ENCODE data around the gene SHISA8.

Gene SHISA8

DNA sequence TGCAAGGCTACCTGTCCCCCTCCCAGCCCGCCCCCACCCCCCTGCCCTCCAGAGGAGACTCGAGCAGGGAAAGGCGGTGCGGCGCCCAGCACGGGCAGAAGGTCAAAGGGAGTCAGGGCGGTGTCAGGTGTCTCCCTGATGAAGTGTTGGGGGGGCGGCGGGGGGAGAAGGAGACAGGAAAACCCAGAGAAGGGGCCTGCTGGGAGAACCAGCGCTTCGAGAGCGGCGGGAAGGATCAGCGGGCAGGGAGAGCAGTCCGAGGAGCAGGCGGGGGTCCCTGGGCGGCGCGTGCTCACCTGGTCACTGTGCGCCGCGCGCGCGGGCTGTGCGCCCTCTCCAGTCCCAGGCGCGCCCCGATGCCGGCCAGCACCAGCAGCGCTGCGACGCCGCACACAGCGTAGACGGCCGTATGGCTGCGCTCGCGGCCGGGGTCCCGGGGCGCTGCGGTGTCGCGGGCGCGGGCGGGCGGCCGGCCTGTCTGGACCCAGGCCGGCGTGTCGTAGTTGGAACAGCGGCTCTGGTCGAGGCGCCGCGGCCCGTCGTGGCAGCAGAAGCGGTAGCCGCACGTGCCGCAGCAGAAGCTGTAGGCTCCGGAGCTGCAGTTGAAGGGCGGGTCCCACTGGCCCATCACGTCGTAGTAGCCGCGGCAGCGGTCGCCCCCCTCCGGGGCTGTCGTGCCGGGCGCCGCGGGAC, 886 bp downstream of the SHISA8 start:
- DNase-seq = no peak

DNA sequence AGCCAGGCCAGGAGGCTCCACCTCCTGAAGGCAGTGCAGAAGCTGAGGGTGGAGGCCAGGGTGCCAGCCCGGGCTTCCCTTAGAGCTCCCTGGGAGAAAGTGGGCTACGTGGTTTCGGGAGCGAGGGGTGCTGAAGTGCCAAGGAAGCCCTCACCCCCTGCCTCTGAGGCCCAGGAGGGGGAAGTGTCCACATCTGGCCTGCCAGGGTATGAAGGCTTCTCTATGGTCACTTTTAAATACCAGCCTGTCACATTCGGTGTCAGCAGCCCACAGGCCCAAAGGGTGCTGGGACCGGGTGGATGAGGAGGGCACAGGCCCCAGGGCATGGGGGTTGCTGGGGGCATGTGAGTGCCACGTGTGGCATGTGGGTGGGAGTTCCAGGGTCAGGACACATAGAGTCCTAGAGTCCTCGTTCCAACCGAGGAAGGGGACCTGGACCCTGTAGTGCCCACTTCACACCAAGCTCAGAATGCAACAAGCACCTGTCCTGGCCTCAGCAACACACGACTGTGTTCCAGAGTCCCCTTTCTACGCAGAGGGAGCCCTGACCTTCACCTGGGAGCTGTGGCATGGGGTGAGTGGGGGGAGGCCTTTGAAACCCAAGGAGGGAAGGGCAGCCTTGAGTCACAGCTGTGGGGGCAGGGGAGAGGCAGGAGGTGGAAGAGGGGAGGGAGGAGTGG, 1.7 kb downstream of the SHISA8 start:
- no peak for DNase-seq

DNA sequence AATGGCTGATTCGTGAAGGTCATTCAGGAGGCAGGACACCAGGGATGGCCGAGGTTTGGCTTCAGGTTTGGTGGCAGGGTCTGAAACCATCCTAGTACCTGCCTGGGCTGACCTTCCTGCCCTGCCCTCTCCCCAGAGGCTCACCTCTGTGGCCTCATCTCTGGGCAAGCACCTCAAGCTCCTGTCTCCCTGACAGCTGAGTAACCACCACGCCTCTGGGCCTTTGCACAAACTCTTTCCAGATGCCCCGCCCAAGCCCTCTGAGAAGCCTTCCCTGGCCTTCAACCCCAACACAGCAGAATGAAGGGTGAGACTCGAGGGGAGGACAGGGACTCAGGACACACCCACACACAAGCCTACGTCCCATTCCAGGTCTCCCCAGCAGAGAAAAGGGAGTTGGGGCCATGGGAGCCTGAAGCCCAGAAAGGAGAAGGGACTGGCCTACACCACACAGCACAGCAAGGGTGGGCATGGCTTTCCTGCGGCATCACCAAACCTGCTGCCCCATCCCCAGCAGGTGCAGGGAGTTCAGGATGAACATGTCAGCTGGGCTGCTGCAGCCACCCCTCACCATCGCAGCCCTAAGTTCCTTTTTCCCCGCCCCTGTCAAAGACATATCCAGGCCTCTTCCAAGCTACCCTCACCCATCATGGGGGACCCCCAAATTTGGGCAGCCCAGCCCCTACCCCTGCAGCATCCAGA, 2.4 kb downstream of the SHISA8 start:
- no peak for DNase-seq

DNA sequence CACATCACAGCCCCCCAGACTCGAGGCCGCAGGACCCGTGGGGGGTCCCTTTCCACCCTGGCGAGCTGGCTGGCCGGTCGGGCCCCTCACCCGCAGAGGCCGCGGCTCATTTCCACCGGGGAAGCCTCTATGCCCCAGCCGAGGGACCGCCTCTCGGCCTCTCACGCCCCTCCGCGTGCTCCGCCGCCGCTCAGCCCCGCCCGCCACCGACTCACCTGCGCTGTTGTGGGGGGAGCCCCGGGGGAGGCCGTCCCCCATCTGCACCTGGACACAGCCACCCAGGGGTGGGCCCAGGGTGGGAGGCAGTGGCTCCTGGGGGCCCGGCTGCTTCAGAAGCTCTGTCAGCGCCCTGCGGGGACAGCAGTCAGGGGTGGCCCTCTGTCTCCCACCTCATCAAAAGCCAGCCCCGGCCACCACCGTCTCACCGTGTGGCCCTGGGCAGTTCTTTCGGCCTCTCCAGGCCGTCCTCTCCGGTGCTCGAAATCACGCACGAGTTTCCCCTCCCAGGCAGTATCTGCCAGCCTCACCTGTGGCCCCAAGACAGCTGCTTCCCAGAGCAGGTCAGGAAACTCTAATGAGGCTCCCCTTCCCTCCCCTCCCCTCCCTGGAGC, 3.8 kb downstream of the SHISA8 start:
- no peak for DNase-seq

DNA sequence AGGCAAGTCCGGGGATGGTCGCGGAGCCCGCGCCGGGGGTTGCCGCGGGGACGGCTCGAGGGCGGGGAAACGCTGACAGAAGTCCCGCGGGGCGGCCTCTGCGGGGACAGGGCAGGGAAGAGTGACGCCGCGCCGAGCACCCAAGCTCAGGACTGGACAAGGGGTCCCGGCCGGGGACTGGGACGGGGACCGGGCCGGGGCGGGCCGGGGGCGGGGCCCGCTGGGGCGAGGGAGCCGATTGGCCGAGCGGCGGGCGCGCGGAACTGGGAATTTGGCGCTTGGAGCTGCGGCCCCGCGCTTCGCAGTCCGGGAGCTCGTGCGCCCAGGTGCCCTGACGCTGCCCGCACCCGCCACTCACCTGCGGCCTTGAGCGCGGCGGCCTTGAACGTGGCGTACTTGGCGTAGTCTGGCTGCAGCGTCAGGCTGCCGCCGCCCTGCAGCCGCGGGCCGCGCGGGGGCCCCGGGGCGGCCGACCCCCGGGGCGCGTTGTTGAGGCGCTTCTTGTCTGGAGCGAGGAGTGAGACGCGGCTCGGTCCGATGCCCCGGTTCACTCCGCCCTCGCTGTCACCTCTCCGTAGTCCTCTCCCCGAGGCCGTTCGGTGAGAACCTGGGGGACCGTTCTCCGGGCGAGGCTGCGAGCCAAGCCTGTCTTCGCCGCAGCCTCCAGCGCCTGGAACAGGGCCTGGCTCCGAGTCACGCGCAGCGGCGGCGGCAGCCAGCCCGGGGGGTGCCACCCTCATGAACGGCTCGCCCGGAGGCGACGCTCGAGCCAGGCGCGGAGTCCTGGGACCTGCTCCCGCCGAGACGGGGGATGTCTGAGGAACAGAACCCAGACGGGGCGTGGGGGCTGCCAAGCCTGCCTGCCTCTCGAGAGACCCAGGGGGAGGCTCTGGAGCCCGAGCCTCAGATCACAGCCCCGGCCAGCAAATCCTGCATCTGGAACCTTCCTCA, 4.5 kb downstream of the SHISA8 start:
- peak; percentile 32 for DNase-seq

DNA sequence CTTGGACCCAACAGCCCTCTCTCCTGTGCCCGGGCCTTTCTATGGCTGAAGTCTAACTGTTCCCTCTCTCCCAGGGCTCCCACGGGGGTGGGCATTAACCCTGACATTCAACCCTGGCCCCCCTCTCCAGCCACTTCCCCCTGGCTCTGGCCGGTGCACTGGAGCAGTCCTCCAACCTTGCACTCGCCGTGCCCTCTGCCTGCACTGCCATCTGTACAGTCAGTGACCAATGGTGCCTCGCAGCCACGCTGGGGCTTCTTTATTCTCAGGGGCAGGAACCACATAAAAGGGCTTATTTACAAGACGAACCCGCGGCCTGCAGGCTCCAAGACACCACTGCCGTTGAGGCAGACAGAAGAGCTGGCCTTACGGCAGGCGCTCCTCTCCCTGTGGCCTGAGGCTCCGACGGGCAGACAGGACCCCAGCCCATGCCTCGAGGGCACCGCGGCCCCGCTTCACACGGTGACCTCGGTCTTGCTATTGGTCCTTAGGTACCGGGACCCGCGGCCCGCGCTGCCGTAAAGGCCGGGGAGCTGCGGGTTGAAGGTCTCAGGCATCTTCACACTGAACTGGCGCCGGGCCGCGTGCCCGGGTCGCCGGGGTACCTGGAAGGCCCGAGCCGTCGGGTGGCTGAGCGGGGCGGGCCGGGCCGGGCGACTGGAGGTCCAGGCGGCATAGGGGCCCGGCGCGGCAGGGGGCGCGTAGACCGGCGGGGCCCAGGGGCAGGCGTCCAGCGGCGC, 5.4 kb downstream of the SHISA8 start:
- no peak for DNase-seq

DNA sequence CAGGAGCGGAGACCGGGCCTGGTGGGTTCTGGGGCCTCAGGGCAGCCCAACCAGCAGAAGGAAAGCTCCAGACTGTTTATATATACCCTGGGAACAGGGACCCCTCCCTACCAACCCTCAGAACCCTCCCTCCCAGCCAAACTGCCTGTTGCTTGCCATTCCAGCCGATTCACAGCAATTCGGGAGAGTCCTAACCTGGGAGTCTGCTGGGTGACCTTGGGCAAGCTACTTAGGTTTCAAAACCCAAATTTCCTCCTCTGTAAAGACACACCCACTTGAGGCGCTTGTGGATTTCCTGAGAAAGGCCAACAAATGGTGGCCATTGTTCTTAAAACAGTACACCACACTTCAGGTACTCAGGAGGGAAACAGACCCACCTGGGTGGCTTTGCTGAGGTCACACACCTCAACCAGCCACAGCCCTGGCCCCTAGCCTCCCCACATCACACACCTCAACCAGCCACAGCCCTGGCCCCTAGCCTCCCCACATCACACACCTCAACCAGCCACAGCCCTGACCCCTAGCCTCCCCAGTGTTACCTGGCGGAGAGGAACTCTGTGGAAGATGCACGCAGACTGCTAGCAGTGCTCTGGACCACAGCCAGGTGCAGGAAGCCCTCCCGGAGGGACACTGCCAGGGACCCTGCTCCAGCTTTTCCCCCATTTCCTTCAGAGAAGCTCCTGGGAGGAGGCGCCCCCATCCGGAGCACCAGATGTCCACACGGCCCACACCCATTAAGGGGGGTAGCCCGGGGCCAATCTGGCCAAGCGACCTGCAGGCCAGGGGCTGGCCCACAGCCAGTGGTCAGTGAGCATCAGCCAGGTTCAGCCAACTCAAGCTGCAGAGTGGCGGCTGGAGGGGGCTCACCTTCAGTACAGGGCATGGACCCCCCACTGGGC, 6.2 kb downstream of the SHISA8 start:
- DNase-seq = no peak

DNA sequence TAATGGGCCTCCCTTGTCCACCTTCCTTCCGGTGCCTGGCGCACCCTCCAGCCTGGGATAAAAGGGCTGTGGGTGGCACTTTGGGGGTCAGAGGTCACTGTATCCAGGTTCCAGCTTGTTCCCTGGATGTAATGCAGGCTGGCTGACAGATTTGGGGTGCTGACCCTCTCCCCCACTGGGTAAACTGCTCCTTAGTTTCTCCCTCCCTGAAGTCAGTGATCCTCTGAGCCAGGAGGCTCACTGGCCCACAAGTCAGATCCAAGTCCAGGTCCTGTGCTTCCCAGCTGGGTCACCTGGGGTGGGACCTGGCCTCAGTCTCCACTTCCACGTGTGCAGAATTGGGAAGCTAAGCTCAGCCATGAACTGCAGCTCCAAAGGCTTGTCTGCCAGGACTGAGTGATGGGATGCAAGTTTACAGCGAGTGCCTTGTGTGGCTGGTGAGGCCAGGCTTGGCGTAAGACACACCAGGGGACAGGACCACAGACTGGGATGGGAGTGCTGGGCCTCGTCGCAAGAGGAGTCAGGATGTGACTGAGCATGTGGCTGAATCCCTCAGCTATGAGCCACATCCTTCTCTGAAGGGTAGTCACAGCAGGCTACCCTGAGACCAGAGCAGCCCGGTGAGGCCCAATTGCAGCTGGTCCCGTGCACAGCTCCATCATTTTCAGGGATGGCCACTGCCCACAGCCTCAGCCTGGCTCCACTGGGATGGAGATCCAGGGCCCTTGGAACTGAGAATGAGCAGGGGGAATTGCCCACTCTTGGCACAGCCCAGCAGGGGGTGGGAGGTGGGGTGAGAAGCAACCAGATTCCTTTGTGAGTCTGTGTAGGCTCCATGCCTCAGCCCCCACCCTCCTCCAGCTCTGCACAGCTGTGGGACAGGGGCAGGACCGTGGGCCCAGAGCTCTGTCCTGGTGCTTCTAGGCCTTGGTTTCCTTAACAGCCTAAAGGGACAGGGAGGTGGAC, 7.2 kb downstream of the SHISA8 start:
- DNase-seq = no peak

DNA sequence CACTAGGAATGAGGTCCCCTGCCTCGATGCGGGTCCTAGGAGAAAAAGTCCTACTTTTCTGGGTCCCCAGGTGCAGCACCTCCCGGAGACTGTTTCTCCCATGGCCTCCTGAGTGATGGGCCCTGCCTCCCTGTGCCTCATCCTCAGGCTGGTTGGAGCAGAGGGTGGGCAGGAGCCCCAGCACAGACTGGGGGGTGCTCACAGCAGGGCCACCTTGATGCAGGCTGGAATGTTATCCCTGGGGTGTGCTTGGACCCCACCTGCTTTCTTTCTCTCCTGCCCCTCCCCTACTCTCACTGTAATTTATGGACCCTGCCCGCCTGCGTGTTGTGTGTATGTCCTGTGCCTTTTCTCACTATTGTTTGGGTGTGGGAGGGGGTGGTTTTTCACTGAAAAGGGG, 8.1 kb downstream of the SHISA8 start:
- DNase-seq = no peak

DNA sequence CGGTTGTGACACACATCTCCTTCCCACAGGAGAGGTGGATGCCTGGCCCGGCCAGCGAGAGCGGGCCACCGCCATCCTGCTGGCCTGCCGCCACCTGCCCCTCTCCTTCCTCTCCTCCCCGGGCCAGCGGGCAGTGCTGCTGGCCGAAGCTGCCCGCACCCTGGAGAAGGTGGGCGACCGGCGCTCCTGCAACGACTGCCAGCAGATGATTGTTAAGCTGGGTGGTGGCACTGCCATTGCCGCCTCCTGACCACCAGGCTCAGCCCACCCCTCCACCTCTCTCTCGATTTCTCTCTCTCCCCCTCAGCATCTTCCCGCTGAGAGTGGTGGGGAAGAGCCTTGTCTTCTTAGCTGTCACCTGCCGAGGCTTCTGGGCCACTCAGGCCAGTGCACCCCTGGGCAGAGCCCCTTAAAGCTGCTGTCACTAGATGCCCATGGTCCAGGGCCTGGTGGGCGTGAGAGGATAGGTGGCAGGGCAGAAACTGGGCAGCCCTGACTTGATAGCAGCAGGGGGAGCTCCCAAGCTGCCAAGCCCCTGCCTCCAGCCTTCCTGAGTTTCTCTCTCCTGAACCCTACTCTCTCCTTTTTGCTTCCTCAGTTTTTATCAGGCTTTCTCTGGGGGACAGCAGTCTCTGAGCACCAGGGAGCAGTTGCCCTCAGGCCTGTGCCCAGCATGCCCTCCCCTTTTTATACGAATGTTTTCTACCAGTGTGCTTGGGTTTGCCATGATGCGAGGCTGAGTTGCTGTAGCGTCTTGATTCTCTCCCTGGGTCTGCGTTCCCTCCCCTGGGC, 9.3 kb downstream of the SHISA8 start:
- no peak for DNase-seq

DNA sequence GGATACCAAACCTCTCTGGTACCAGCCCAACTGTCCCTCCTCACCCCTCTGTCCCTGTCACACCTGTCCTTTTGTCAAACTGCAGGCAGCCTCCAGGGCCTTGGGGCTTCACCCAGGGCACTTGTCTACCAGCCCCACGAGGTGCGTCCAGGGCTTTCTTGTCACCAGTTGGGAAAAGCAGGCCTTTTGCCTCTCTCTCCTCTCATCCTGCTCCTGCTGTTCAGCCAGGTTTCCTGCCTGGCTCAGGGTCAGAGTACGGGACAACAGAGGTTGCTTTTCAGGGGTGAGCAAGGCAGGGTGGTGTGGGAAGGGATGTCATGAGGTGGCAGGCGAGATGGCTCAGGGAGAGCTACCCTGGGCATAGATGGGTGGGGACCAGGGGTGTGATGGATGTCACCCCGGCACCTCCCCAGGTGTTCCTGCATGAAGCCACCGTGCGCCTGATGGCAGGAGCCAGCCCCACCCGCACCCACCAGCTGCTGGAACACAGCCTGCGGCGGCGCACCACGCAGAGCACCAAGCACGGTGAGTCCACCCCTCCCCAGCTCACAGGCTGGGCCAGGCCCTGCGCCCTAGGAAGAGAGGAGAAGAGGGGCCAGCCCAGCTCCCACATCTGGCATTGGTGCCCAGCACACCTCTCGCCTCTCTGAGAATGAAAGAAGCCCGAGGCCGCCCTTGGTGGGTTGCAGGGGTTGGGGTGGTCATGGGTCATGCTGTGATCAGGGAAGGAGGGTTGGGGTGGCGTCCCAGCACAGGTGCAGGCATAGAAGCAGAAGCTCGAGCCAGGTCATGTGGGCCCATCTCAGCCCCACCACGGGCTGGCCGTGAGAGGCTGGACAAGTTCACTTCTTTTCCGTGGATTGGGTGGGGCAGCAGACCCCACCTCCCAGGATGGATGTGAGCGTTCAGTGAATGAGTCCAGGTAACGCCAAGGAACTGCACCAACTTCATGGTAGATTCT, 10.1 kb downstream of the SHISA8 start:
- DNase-seq = no peak

DNA sequence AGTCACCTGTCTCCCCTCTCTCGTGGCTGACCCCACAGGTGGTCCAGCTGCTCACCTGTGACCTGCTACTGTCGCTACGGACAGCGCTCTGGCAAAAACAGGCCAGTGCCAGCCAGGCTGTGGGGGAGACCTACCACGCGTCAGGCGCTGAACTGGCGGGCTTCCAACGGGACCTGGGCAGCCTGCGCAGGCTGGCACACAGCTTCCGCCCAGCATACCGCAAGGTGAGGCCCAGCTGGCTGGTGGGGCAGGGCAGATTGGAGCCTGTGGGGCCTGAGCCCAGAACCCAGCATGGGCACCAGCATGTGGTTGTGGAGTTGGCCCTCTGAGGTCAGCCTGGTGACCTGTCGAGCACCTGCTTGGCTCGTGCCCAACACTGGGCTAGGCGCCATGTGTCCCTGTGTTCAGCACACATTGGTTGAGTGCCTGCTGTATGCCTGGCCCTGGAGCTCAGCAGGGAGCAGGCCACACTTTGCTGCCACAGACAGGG, 11.9 kb downstream of the SHISA8 start:
- DNase-seq = no peak

DNA sequence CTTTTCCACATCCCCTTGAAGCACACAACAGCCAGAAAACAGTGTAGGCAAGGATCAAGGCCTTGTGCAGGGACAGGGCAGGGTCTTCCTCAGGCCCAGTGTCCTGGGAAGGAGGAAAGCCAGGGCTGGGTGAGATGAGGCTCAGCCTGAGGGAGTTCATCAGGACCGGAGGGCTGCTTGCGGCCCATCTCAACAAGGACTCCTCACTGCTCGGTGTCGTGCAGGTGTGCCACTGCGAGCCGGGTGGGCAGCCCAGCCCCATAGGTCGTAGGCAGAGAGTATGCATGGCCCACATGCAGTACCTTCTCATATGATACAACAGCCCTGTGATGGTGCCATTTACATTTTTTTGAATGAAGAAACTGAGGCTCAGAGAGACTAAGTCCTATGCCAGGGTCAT, 12.9 kb downstream of the SHISA8 start:
- no peak for DNase-seq

DNA sequence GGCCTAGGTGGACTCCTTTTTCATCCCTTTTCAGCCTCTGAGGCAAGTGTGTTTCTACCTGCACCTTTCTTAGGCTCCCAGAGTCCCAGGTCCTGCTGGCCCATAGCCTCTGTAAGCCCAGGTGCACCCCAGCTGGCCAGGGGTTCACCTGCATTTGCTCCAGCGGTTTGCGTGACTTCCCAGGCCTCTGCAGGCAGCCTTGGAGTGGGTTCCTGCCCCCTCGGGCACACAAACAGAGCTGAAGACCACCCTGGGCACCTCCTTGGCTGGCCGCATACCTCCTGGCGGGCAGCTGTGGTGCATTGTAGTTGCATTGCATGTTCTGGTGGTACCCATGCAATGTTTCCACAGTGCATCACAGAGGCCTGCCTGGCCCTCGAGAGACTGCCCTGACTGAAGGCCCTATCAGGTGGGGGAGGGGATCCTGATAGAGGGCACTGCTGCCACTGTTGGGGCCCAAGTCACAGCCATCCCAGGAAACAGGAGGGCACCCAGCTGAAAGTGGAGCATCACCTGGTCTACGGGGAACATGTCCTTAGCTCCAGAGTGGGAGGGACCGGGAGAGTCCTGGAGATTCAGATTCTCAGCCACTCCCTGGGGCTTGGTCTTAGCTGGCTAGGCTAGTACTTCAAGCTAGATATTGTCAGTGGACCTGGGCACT, 14.1 kb downstream of the SHISA8 start:
- no peak for DNase-seq

DNA sequence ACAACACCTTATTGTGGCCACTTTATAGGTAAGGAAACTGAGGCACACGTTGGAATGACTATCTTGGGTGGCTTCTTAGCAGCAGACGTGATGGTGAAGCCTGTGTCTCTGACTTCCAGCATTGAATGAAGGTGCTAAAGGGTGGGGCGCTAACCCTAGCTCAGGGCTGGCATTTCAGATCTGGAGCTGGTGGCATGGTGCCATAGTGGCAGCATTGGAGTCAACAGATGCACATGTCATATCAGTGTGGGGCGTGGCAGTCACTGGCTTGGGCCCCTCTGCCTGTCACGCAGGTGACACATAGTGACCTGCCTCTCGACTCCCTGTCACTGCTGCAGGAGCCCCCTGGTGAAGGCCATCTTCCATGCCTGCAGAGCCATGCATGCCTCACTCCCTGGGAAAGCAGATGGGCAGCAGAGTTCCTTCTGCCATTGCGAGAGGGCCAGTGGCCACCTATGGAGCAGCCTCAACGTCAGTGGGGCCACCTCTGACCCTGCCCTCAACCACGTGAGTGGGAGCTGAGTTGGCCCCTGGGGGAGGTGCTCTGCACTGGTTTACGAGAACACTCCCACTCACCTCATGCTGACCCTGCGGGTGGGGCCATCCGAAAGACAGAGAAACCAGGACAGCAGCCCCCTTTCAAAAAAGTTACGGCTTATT, 14.8 kb downstream of the SHISA8 start:
- DNase-seq = no peak

DNA sequence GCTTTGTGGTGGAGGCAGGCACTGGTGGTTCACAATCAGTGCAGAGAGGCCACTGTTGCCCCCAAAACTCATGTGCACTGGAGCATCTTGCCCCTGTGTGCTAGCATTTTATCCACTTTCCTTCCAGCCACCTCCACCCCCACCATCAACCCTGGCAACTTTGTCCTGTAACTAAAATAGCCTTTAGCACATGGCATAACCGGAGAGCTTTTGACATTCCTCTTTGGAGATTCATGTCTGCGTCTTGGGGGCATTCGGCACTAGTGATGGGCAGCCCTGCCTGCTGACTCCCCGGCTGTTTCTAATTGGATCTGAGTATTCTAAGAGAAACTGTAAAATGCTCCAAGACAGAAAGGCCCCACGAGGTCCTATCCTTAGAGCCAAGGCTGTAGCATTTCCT, 15.8 kb downstream of the SHISA8 start:
- no peak for DNase-seq

Measured in suppressor macrophage treated with lipopolysaccharide for 4 hours (primary cell).